Left lung (tissue), 10 donors: ENCODE results near the gene ZNF48. TPM values are rescaled to one million over a fixed set of nuclear protein-coding genes. Genes with fewer than 3 reads are reported as not detected.

Experiments
- ATAC-seq: fragments of 200-7000 bp; cut with Tn5 transposase; one replicate; pipeline ENCODE4 v1.9.1; 2020; ENCODE audit warnings: moderate library complexity
- DNase-seq, 4 donors: peaks; one replicate each; pipeline ENCODE4 v3.0.0-alpha.2; 2013 to 2020
- H3K27ac ChIP-seq, 2 donors: fragments of 200-600 bp; sonication (generic) in 1 of 2; one replicate each; pipeline versions ENCODE4 v1.5.0 to v1.8.0; 2020 to 2021
- H3K27me3 ChIP-seq, 2 donors: fragments of 200-600 bp; sonication (generic) in 1 of 2; one replicate each; pipeline versions ENCODE4 v1.5.0 to v1.8.0; 2020 to 2021
- H3K36me3 ChIP-seq, 2 donors: fragments of 200-600 bp; sonication (generic) in 1 of 2; one replicate each; pipeline versions ENCODE4 v1.5.0 to v1.8.0; 2020 to 2021
- H3K4me1 ChIP-seq, 2 donors: fragments of 200-600 bp; one replicate each; pipeline ENCODE4 v1.8.0; 2021
- H3K4me3 ChIP-seq, 2 donors: fragments of 200-600 bp; sonication (generic) in 1 of 2; one replicate each; pipeline versions ENCODE4 v1.5.0 to v1.8.0; 2020 to 2021; ENCODE audit warnings: mild to moderate bottlenecking in 1 of 2
- H3K9me3 ChIP-seq, 2 donors: fragments of 200-600 bp; sonication (generic) in 1 of 2; one replicate each; pipeline versions ENCODE4 v1.5.0 to v1.8.0; 2020 to 2021
- CTCF ChIP-seq, 2 donors: fragments of 200-600 bp; sonication (generic) in 1 of 2; IDR thresholded peaks; one replicate each; pipeline versions ENCODE4 v1.5.0 to v1.8.0; 2021; ENCODE audit warnings: antibody characterized with exemption in 2 of 2
- intact Hi-C, 2 donors: fragments of 100-400 bp; cut with DNase I; formaldehyde crosslinking; loops; one replicate each; pipeline versions ENCODE4 v1.11.2 to v1.14.2; 2022
- polyA plus RNA-seq, 6 donors: library from polyadenylated mRNA; unstranded; fragments of 120-200 nt; gene quantifications; one replicate each; pipeline ENCODE4 v1.2.1, GENCODE V29; 2013; ENCODE audit not compliant: insufficient read length in 6 of 6
- total RNA-seq, 2 donors: library from RNA; stranded (reverse); fragmentation: NEBNext Ultra II Directional; extraction: Animal tissue kit (Norgen Biotek cat#: 25700); gene quantifications; one replicate each; pipeline ENCODE4 v1.2.1, GENCODE V29; 2021
- donor health status: DM: no; HTN: yes; CAD: no.
- donor health status: DM: no; HTN: no; CAD: no.

Gene ZNF48
- total and polyA plus RNA-seq, 8 donors = 6.8 to 11.7 (median 8.4) TPM

DNA sequence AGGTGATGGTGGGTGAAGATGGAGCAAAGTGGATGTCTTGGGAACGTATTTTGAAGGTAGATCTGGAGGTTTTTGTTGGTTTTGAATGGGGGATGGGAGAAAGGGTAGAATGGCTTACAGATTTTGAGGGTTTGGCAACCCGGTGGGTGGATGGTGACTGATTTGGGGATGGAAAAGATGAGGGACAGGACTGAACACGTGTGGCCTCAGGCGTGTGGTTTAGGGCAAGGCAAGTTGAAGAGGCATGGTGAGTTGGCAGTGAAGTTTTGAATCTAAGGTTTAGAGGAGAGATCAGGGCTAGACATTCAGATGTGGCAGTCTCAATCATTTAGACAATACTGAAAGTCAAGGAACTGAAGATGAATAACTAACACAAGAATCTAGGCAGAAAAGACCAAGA is 39.6 kb downstream of the ZNF48 start:
- intact Hi-C loops = no loop called here
- Histone ChIP-seq H3K4me1 (peaks cover 0 to 8% of the 10 kb centered on the region in 2 donors), H3K4me3 (no peak overlapping the region), H3K27me3 (no peaks in the 10 kb centered on the region), H3K9me3 (no peaks in the 10 kb centered on the region), H3K27ac (no peak overlapping the region), H3K36me3 (no peaks in the 10 kb centered on the region)
- ATAC-seq (no peak), DNase-seq (no peak)
- TF ChIP-seq CTCF (IDR thresholded peaks at IDR 0.05) = no peak

- Histone ChIP-seq H3K4me3 (no peak overlapping the region), H3K27me3 (no peaks in the 10 kb centered on the region), H3K9me3 (no peaks in the 10 kb centered on the region), H3K4me1 (peaks cover 0 to under 1% of the 10 kb centered on the region in 2 donors), H3K27ac (no peak overlapping the region), H3K36me3 (no peaks in the 10 kb centered on the region)
- TF ChIP-seq CTCF (IDR thresholded peaks at IDR 0.05) = no peak
- DNase-seq = peak in 2 of 4 donors; percentile 30 to 49
- intact Hi-C loops = no loop called here
- ATAC-seq = peak; percentile 93
These were observed 42.4 kb downstream of the ZNF48 start for GRCh38 chr16:30437511-30438046.

GRCh38 chr16:30438835-30439234 is 43.6 kb downstream of the ZNF48 start:
- no peak for DNase-seq
- Histone ChIP-seq H3K4me1 (peaks cover 0 to 13% of the 10 kb centered on the region in 2 donors), H3K9me3 (no peaks in the 10 kb centered on the region), H3K36me3 (peaks cover 0 to 12% of the 10 kb centered on the region in 2 donors), H3K4me3 (no peak overlapping the region), H3K27ac (no peak overlapping the region), H3K27me3 (no peaks in the 10 kb centered on the region)
- TF ChIP-seq CTCF (IDR thresholded peaks at IDR 0.05) = no peak
- ATAC-seq = no peak
- intact Hi-C loops = no loop called here

DNA sequence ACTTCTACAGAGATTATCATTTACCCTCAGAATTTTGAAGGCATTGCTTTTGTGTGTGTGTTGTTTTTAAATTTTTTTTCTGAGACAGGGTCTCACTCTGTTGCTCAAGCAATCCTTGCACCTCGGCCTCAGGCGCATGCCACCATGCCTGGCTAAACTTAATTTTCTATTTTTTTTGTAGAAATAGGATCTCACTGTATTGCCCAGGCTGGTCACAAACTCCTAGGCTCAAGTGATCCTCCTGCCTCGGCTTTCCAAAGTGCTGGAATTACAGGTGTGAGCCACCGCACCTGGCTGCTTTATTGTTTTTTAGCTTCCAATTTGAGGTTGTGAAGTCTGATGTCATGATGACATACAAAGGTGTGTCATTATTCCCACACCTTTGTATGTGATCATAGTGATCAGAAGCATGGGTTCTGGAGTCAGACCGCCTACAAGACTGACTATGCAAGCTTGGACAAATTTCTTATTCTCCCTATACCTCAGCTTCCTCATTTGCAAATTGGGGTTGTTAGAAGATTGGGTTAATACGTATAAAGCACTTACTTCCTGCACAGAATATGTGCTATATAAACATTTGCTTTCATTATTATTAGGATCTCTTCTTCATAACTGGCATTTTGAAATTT is 44.6 kb downstream of the ZNF48 start:
- intact Hi-C loops = no loop called here
- TF ChIP-seq CTCF (IDR thresholded peaks at IDR 0.05) = no peak
- H3K36me3 ChIP-seq = peaks cover 0 to 13% of the 10 kb centered on the region in 2 donors
- H3K4me1 ChIP-seq = peaks cover 6 to 23% of the 10 kb centered on the region in 2 donors
- no peaks in the 10 kb centered on the region for H3K9me3 ChIP-seq
- no peak overlapping the region for H3K4me3 ChIP-seq
- ATAC-seq = no peak
- no peak for DNase-seq
- H3K27me3 ChIP-seq = no peaks in the 10 kb centered on the region
- H3K27ac ChIP-seq = no peak overlapping the region

- ATAC-seq (no peak), DNase-seq (no peak)
- intact Hi-C loops = no loop called here
These were observed 48.4 kb downstream of the ZNF48 start for GRCh38 chr16:30443631-30444030.

More at GRCh38 chr16:30443631-30444030, 48.4 kb downstream of the ZNF48 start:
- Histone ChIP-seq H3K4me1 (peaks cover 7 to 30% of the 10 kb centered on the region in 2 donors), H3K4me3 (peak overlapping the region in 1 of 2 donors; percentile 84), H3K27ac (no peak overlapping the region), H3K27me3 (no peaks in the 10 kb centered on the region), H3K9me3 (no peaks in the 10 kb centered on the region), H3K36me3 (peaks cover 0 to 13% of the 10 kb centered on the region in 2 donors)
- TF ChIP-seq CTCF (IDR thresholded peaks at IDR 0.05) = no peak
